GM12875 (cell line): ENCODE measurements around the gene FLYWCH1.
A peak's percentile ranks its signal among the peaks of the same experiment; 100 is the strongest.
"Not testable (repeated sequence)": the region's sequence is repeated elsewhere in the genome, so short reads cannot be mapped to it uniquely, and the experiment has no call there.

ENCODE experiments used
- H3K4me3 ChIP-seq: one replicate; pipeline ENCODE4 v1.5.1; 2011; ENCODE audit warnings: low read depth, low read length, control low read depth
- CTCF ChIP-seq: IDR thresholded peaks from 2 replicates; pipeline ENCODE4 v1.5.1; 2011; ENCODE audit warnings: low read depth, mild to moderate bottlenecking, control low read depth, inconsistent platforms, low read length, moderate library complexity, borderline replicate concordance; ENCODE audit not compliant: insufficient read depth

The FLYWCH1 gene

GRCh38 chr16:2907084-2907753 is 4.5 kb upstream of the FLYWCH1 start:
- peak; percentile 53 for TF ChIP-seq CTCF
- not testable (repeated sequence) for H3K4me3 ChIP-seq

GRCh38 chr16:2910441-2910969 is 1.2 kb upstream of the FLYWCH1 start:
- no peak overlapping the region for H3K4me3 ChIP-seq

GRCh38 chr16:2912330-2913199 is 834 bp downstream of the FLYWCH1 start:
- peak overlapping the region; percentile 89 for H3K4me3 ChIP-seq
- TF ChIP-seq CTCF: no peak

More at GRCh38 chr16:2910441-2910969, 1.2 kb upstream of the FLYWCH1 start:
- TF ChIP-seq CTCF: no peak

GRCh38 chr16:2913603-2914002 is 1.9 kb downstream of the FLYWCH1 start:
- no peak for TF ChIP-seq CTCF
- no peak overlapping the region for H3K4me3 ChIP-seq

GRCh38 chr16:2914233-2914632 is 2.5 kb downstream of the FLYWCH1 start:
- no peak for TF ChIP-seq CTCF
- H3K4me3 ChIP-seq: no peak overlapping the region

GRCh38 chr16:2915196-2915929 is 3.6 kb downstream of the FLYWCH1 start:
- TF ChIP-seq CTCF: no peak
- H3K4me3 ChIP-seq: no peak overlapping the region
